HG03159 (cell line): ENCODE data around the gene MICAL2.

Experiments
- ATAC-seq: cut with Tn5 transposase; IDR thresholded peaks from one replicate; pipeline ENCODE4 v1.9.1; 2021; ENCODE audit warnings: mild to moderate bottlenecking, moderate library complexity; ENCODE audit not compliant: unreplicated experiment

MICAL2 gene

DNA sequence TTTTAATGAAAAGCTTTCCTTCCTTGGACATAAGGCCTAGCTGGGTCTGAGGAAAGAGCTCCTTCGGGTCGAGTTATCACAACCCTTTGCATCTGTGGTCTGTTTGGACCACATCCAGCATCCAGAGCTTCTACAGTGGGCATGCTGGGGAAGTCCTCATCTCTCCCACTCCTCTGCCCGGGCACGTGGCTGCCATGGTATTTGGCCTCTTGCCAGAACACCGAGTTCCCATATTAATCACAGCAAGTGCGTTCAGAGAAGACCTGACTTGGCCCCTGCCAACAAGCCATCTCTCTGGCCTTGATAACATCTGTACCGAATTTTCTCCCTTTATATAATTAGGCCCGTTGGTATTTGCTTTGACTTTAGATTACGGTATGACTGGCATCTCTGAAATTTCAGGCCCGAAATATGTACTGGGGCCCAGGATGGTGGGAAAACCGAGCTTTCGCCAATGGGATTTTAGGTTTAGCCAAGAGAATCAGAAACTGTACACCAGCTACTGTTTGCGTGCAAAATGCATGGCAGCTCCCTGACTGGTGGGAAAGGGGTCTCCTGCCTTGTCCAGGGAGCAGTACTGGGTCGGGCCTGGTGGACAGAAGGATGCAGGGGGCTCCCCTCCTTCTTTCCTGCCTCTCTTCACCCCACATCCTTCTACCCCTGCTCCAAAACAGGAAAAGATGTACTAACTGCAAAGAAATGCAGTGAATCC is 90.0 kb downstream of the MICAL2 start:
- ATAC-seq = no peak

DNA sequence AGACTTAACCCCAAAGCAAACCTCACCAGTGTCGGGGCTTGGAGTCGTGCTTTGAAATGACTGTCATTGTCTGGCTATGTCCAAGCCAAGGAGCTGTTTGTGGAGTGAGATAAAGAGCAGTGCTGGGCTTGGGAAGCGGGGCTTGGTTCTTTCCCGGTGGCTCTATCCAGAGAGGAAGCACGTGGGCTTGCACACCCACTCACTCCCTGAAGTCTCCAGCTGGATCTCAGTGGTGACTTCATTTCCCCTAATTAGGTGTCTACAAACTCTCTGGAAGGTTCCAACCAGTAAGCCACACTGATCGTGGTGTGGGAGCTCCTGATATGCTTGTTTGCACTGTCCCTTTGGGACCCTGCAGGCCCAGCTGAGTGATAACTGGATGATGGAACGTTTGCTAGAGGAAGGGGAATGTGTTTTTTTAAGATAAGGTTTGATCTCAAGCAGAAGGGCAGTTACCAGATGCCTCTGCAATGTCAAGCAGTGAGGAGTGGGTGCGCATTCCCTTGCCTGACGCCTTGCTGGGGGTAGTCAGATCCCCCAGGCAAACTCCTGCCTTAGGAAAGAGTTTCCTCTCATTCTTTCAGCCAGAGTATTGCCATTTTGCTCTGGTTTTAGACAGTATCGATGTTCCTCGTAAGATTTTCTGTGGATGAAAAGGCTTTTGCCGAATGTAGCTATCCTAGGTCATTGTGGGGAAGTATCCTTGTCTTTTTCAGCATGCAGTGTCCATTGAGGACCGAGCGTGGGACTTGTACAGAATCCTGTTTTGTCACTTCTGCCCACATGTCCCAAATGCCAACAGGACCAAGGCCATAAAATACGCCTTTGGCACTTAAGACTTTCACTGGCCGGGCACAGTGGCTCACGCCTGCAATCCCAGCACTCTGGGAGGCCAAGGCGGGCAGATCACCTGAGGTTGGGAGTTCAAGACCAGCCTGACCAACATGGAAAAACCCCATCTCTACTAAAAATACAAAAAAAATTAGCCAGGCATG is 90.9 kb downstream of the MICAL2 start:
- ATAC-seq = no peak

DNA sequence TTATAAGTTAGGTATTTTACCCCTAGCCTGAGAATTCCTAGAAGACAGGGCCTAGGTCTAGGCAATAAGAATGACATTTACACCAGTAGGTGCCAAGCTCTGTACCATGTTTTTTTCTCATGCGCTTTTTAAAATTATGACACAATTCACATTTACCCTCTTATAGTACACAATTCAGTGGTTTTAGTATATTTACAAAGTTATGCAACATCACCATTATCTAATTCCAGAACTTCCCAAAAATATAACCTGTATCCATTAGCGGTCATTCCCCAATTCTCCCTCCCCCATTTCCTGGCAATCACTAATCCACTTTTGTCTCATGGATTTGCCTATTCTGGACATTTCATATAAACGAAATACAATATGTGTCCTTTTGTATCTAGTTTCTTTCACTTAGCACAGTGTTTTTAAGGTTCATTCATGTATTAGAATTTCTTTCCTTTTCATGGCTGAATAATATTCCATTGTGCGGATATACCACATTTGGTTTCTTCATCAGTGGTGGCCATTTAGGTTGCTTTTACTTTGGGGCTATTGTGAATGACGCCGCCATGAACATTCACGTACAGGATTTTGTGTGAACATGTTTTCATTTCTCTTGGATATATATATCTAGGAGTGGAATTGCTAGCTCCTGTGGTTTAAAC is 92.4 kb downstream of the MICAL2 start:
- no peak for ATAC-seq

DNA sequence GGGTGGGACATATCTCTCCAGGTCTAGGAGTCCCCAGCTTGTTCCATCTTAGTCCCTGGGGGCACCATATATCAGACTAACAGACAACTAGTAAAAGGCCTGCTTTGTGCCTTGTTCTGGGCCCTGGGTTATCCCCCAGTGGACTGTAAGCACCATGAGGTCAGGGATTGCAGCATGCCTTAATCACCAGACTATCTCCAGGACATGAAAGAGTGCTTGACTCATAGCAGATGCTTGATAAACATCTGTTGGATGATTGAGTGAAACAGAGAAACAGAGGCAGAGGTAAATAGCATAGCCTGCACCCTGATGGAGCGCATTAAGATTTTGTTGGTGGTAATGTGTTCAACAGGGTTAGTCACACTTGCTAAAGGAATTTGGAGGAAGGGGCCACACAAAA is 94.1 kb downstream of the MICAL2 start:
- ATAC-seq = no peak

- ATAC-seq = no peak
These were observed 94.9 kb downstream of the MICAL2 start for GRCh38 chr11:12205330-12205729.

DNA sequence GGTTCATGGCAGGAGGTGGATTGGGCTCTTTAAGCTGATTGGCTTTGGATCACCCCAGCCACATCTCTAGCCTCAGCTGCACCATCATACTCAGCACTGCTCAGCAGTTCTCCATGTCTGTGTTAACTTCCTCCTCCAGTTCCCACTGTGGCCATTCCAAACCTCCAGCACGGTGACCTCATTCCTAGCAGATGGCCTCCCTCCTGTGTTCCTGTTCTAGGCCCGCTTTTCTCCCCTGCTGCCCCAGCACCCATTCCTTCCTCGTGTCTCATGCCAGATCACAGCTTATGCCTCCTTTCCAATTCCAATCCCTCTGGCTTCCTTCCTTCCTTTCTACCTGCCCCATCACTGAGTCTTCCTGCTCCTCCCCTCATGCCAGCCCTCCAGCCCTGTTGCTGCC is 96.1 kb downstream of the MICAL2 start:
- ATAC-seq = no peak

DNA sequence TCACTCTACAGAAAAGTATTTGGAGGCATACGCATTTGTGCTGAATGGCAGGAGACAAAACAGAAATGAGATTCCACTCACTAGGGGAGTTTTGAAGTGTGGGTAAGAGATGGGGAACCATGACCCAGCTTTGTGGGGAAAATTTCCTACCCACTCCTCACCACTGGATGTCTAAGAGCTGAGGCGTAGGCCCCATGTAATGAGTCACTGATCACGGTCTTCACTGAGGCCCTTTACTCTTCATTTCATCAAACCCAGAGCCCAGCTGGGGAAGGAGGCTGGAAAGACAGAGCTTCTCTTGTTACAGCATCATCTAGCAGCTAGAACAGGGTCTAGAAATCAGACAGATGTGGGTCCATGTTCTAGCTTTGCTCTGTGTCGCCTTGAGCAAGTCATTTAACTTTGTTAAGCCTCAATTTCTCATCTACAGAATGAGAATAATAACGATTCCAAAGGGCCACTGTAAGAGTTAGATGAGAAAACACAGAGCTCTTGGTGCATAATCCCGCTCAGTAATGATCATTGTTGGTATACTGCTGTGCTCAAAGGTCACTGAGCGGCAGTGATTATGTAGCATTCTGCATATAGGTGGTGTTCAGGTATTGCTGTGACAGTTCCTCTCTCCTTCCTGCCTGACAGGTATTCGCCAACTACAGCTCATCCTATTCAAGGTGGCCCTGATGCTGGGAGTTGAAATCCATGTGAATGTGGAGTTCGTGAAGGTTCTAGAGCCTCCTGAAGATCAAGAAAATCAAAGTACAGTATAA is 97.2 kb downstream of the MICAL2 start:
- no peak for ATAC-seq

DNA sequence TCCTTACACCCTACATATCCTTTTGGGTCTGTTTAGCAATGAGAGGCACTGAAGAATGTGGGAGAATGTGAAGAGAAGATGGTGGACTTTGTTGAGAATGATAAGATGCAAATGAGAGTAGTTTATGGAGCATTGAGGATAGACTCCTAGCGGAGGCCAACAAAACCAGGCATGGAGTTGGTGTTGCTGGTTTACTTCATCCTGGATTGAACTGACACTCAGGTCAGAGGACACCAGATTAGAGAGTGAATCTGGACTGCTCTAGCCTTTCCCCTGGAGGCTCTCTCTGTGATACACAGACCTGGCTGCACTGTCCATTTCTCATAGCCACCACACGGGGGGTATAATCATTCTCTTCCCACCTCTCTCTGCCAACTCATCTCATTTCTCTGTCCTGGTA is 98.7 kb downstream of the MICAL2 start:
- ATAC-seq = no peak

- no peak for ATAC-seq
These were observed 99.8 kb downstream of the MICAL2 start for GRCh38 chr11:12210200-12210599.

GRCh38 chr11:12211331-12212065 is 101.1 kb downstream of the MICAL2 start:
- ATAC-seq = no peak

DNA sequence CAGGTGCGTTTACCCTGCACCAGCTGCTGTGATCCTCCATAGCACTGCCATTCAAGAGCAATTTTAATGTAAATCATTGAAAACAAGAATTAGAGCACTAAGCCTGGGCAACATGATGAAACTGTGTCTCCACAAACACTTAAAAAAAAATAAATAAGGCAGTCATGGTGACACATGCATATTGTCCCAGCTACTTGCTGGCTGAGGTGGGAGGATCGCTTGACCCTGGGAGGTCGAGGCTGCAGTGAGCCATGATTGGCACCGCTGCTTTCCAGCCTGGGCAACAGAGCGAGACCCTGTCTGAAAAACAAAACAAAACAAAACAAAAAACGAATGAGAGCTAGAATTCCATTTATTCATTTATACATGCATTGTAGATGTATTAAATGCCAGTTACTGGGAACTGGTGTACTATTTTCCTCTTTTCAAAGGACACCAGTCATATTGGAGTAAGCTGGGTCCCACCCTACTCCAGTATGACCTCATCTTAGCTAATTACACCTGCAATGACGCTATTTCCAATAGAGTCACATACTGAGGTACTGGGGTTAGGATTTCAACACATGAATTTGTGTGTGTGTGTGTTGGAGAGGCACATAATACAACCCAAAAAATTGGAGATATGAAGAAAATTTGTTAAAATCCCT is 101.9 kb downstream of the MICAL2 start:
- no peak for ATAC-seq

DNA sequence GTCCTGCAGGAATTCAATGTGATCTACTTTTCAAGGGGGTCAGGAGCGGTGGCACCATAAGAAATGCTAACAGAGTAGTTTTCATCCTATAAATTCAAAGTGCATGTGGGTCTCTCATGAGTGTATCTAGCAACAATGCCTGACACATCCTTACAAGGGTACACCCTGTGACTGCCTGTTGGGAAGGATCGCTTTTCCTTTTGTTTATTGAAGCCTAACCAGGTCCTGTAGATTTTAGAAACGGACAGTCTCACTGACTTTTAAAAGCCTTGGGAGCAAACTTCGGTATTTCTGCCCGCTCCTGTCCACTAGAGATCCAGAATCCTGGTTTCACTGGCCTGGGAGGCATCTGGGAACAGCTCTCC is 102.4 kb downstream of the MICAL2 start:
- no peak for ATAC-seq

GRCh38 chr11:12213883-12214282 is 103.5 kb downstream of the MICAL2 start:
- ATAC-seq = no peak

GRCh38 chr11:12214751-12215150 is 104.4 kb downstream of the MICAL2 start:
- ATAC-seq = no peak

GRCh38 chr11:12215181-12215593 is 104.8 kb downstream of the MICAL2 start:
- no peak for ATAC-seq

- no peak for ATAC-seq
These were observed 105.7 kb downstream of the MICAL2 start for GRCh38 chr11:12216041-12216451.

GRCh38 chr11:12216671-12217374 is 106.4 kb downstream of the MICAL2 start:
- ATAC-seq = no peak

DNA sequence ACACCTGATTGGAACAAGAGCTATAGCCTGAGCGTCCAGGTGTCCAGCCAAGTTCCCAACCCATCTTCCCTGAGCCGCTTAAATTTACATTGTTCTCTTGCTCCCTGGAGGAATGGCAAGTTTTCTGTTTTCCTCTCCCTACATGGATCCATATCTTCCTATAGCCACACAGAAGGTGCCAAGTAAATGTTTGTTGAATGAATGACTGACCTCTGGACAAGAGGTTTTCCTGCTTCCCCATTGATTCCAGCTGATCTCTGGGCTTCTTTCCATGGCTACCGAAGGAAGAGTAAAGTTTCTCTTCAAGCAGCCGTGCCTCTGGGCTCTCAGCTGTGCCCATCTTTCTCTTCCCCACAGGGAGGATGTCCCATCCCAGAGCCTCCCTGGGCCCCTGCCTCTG is 107.5 kb downstream of the MICAL2 start:
- ATAC-seq = no peak

DNA sequence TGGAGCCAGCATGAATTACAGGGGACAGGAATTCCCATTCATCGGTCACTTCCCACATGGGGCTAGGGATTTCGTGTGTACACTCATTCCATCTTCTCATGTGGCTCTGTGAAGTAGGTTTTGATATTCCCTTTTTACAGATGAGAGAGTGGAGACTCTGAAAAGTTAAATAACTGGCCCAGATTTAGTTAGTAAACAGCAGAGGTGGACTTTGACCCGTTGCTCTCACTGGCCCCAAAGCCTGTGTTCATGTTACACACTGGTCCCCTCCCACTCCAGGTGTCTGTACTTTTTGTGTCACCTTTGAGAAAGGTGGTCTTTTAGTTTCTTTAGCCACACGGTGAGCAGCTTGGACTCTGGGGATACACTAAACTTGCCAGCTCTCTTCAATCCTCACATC is 108.5 kb downstream of the MICAL2 start:
- no peak for ATAC-seq
